EH (cell line): ENCODE data around the gene PPP1R14B.

Experiments used
- DNase-seq: peaks from one replicate; pipeline ENCODE4 v3.0.0-alpha.2; 2015; ENCODE audit warnings: low read depth

Gene PPP1R14B

DNA sequence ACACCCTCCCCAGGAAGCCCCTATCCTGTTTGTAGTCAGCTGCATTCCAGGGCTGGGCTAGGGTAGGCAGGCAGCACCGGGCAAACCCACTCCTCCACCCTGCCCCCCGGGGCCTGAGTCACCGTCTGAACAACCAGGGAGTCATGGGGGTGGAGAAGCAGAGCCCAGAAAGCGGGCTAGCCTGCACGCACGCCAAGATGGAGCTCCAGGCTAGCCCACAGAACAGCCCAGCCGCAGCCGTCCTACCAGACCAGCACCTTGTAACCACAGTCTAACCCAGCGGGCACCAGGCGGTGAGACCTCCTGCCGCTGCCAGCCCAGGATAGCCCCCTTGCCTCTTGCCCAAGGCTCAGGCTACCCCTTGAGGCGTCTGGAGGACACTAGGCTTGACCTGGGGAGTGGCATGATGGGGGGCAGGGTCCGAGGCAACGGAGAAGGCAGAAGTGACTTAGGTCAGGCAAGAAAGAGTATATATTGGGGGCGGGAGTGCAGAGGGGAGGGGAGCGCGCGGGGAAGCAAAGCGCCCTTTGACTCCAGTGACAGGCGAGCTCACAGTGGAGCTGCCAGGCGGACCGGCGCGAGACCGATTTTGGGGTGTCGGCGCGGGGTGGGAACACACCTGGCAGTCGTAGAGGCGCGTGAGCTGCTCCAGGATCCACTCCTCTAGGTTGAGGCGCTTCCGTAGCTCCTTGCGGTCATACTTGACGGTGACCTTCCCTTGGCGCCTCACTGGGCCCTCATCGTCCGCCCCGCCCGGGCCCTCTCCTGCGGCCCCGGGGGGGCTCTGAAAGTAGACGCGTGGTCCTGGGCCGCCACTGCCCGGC lies 734 bp downstream of the PPP1R14B start:
- peak; percentile 95 for DNase-seq

GRCh38 chr11:64245401-64245796 lies 1.3 kb downstream of the PPP1R14B start:
- DNase-seq = peak; percentile 44

DNA sequence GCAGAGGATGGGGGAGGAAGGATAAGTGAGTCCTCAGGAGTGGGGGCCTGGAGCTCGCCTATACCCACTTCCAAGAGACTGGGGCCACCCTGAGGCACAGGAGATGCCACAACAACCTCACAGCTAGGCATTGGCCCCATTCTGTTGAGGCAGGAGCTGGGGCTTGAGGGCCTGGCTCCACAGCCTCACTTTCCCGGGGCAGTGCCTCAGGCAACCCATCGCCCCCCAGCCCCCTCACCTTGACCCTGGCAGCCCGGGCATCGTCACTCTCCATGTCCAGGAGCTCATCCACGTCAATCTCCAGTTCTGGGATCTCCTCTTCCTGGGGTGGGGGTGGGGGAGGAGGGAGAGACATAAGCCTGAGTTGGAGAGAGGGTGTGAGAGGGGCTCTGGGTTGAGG lies 1.8 kb downstream of the PPP1R14B start:
- DNase-seq = no peak

GRCh38 chr11:64244107-64244506 lies 2.6 kb downstream of the PPP1R14B start:
- DNase-seq = no peak

DNA sequence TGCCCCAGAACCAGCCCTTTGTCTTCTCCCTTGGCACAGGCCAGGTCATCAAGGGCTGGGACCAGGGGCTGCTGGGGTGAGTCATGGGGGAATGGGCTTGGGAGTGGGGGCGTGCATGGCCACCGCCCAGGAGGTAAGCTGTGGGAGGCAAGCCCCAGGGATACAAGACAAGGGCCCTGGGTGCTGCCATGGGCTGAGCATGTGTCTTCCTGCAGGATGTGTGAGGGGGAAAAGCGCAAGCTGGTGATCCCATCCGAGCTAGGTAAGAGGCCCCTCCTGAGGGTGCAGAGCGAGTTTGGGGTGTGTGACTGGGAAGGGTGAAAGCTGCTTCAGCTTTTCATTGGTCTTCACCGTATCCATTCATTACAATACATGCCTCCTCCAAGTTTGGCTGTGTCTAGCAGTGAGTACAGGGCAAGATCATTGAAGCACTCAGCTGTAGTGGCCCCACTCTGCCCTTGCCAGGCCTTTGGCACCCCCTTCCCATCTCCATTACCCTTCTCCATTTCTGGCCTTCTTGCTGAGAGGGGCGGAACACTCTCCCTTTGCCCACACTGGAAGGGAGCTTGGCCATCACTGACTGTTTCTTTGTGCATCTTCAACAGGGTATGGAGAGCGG lies 3.4 kb downstream of the PPP1R14B start:
- no peak for DNase-seq

- DNase-seq = peak; percentile 57
Observed at GRCh38 chr11:64241491-64242374, 5.0 kb downstream of the PPP1R14B start.

- peak; percentile 99 for DNase-seq
Observed at GRCh38 chr11:64241241-64241490, 5.6 kb downstream of the PPP1R14B start.

DNA sequence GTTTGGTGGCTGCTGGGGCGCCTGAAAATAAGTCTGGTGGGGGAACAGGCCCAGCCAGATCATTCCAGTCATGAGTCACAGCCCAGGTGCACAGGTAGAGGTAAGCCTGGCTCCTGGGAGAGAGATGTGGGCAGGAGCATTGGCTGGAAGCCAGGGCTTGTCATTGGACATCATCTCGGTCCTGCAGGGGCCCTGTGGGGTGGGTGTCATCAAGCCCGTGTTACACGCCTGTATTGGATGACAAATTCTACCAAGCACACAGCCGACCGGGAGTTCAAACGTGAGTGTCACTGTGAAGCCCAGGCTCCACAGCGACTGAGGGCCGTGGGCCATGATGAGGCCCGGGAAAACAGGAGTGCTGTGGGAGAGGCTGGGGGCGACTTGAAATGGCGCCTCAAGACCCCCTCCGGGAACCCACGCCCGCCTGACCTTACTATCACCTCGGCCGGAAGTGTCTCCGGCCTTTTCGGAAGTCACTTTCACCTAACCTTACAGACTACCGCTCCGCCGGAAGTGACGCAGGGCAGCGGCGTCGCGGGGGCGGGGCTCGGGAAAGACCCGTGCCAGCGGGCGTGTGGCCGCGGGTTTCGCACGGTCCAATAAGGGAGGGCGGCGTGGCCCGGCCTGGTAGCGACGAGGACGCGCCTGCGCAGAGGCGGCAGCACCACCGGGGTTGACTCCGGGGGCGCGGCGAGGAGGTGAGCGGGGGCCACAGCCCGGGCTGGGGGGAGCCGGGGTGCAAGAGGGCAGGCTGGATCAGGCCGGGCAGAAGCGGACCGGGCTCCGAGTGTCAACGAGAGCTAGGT lies 6.1 kb downstream of the PPP1R14B start, which contains the start of gene FKBP2:
FKBP2 (plus strand) TSS at position 661 of the 806 bp plus-strand sequence. CDS start 1,293 bp downstream, outside the sequence.
- DNase-seq = peak; percentile 97

- DNase-seq = no peak
Observed at GRCh38 chr11:64239662-64240434, 6.9 kb downstream of the PPP1R14B start.

- no peak for DNase-seq
Observed at GRCh38 chr11:64238999-64239398, 7.7 kb downstream of the PPP1R14B start.

GRCh38 chr11:64238076-64238475 lies 8.7 kb downstream of the PPP1R14B start:
- DNase-seq = no peak

- no peak for DNase-seq
Observed at GRCh38 chr11:64237484-64237951, 9.2 kb downstream of the PPP1R14B start.

GRCh38 chr11:64235437-64236161 lies 11.1 kb downstream of the PPP1R14B start:
- no peak for DNase-seq

DNA sequence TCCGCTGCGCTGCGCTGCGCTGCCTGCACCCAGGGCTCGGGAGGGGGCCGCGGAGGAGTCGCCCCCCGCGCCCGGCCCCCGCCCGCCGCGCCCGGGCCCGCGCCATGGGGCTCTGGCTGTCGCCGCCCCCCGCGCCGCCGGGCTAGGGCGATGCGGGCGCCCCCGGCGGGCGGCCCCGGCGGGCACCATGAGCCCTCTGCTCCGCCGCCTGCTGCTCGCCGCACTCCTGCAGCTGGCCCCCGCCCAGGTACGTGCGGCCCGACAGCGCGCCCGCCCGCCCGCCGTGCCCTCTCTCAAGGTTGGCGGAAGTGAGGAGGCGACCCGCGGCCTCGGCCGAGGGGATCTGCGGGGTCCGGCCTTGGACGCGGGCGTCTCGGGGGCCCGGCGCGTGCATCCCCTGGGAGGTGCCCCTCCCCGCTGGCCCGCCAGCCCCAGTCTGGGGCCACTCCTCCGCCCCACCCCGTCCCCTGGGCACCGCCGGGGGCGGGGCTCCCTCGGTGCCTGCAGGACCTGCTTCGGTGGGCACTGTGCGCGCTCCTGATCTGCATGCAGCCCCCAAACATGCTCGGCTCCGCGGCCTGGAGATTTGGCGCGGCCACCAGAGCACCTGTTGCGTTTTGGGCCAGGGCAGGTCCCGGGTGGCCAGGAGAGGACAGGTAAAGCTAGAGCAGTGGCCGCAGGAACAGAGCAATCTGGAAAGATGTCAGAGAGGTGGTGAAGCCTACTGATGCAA lies 11.9 kb downstream of the PPP1R14B start:
- peak; percentile 34 for DNase-seq

DNA sequence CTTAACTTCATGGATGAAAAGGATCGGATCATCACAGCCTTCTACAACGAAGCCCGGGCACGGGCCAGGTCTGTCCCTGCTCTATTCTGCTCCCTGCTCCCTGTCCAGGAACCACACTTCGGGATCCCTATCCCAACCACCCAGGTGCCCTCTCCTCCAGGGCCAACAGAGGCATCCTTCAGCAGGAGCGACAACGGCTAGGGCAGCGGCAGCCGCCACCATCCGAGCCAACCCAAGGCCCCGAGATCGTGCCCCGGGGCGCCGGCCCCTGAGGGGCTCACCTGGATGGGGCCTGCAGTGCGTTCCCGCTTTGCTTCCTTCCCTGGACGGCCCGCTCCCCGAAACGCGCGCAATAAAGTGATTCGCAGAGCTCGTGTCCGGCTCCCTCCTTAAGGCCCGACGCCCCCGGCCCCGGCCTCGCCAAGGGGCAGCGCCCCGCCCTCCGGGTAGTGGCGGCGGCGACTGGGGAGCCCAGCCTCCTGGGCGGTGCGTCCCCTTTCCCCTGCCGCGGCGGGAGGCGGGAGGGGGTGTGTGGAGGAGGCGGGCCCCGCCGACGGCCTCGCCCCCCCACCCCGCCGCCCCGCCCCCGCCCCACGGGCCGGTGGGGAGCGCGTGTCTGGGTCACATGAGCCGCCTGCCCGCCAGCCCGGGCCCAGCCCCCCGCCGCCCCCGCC lies 12.7 kb downstream of the PPP1R14B start, which contains the start of gene VEGFB:
VEGFB (plus strand) TSS at position 672 of the 674 bp plus-strand sequence. CDS start 250 bp downstream, outside the sequence.
- peak; percentile 68 for DNase-seq

DNA sequence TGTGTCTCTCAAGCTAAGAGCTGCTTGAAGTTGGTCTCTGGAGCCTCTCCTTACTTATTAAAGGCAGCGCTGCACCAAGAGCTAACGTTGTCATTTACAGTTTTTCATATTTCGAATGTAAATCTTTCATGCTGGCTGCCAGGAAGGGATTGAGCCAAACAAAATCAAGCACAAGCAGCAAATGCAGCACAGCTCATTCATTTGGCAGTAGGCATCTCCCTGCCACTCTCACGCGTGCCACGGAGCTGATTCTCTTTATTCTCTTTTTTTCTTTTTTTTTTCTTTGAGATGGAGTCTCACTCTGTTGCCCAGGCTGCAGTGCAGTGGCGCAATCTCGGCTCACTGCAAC lies 13.8 kb downstream of the PPP1R14B start:
- DNase-seq = no peak

GRCh38 chr11:64232182-64232966 lies 14.4 kb downstream of the PPP1R14B start:
- no peak for DNase-seq

DNA sequence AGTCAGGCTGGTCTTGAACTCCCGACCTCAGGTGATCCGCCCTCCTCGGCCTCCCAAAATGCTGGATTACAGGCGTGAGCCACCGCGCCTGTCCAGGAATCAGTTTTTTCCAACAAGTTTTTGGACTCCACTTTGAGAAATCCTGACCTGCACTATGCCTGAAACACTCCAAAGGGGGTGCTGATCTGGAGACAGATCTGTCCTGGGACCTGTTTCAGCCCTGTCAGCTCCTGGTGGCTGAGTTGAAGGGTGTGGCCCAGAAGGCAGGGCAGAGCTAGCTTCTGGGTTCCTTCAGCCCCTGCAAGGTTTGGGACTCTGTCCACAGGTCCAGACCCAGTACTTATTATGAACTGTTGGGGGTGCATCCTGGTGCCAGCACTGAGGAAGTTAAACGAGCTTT lies 15.2 kb downstream of the PPP1R14B start:
- no peak for DNase-seq
